ENCODE results near the gene SORCS3. TPM values are rescaled to one million over a fixed set of nuclear protein-coding genes. Genes with fewer than 3 reads are reported as not detected.

Gene SORCS3
- total and polyA plus RNA-seq, 7 donors, result 0.15 to 1.1 (median 0.33) TPM; not detected in 2

- no peak for DNase-seq
- intact Hi-C loops (cut with DNase I), result no loop called here
- H3K27ac ChIP-seq, result no peak overlapping the region
- no peak overlapping the region for H3K4me3 ChIP-seq
- H3K4me1 ChIP-seq, result no peaks in the 10 kb centered on the region
- H3K36me3 ChIP-seq, result no peaks in the 10 kb centered on the region
- no peaks in the 10 kb centered on the region for H3K9me3 ChIP-seq
- peaks cover 0 to 3% (median 0%) of the 10 kb centered on the region in 3 donors for H3K27me3 ChIP-seq
- 42 to 43% methylated on average over 2 of the region's 2 CpGs for WGBS, 2 donors
- TF ChIP-seq POLR2AphosphoS5 (IDR thresholded peaks at IDR 0.05) (no peak), POLR2A (IDR thresholded peaks at IDR 0.05) (no peak), CTCF (IDR thresholded peaks at IDR 0.05) (no peak)
Observed at GRCh38 chr10:104835422-104835821, 194.3 kb downstream of the SORCS3 start.

- WGBS, 2 donors, result 75 to 80% methylated on average over 3 of the region's 3 CpGs
Observed at GRCh38 chr10:104842704-104843103, 201.6 kb downstream of the SORCS3 start.

GRCh38 chr10:104844073-104844472 lies 203.0 kb downstream of the SORCS3 start:
- 75 to 78% methylated on average over 3 of the region's 3 CpGs for WGBS, 2 donors
- TF ChIP-seq EP300 (IDR thresholded peaks at IDR 0.05) (no peak), POLR2A (IDR thresholded peaks at IDR 0.05) (no peak), POLR2AphosphoS5 (IDR thresholded peaks at IDR 0.05) (no peak), CTCF (IDR thresholded peaks at IDR 0.05) (no peak)
- intact Hi-C loops (cut with DNase I), result no loop called here

More at GRCh38 chr10:104842704-104843103, 201.6 kb downstream of the SORCS3 start:
- H3K4me3 ChIP-seq, result no peak overlapping the region
- DNase-seq, result no peak
- no peaks in the 10 kb centered on the region for H3K27me3 ChIP-seq
- H3K36me3 ChIP-seq, result no peaks in the 10 kb centered on the region
- intact Hi-C loops (cut with DNase I), result no loop called here
- H3K4me1 ChIP-seq, result no peaks in the 10 kb centered on the region
- no peaks in the 10 kb centered on the region for H3K9me3 ChIP-seq
- H3K27ac ChIP-seq, result no peak overlapping the region
- no peak for TF ChIP-seq POLR2AphosphoS5 (IDR thresholded peaks at IDR 0.05)
- TF ChIP-seq POLR2A (IDR thresholded peaks at IDR 0.05), result no peak
- TF ChIP-seq CTCF (IDR thresholded peaks at IDR 0.05), result no peak
- no peak for TF ChIP-seq EP300 (IDR thresholded peaks at IDR 0.05)

DNA sequence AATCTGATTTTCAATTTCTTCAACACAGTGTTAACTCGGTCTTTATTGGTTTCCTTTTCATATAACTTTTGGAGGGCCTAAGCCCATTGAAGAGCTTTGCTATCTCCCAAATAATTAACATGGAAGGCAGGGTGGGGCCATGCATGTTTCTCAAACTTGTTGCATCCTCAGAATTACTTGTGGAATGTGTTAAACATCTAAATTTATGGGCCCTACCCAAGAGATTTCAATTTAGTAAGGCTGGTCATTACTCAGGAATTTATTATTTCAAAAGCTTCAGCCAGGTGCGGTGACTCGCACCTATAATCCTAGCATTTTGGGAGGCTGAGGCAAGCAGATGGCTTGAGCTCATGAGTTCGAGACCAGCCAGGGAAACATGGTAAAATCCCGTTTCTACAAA lies 208.9 kb downstream of the SORCS3 start:
- H3K9me3 ChIP-seq, result no peaks in the 10 kb centered on the region
- no peaks in the 10 kb centered on the region for H3K36me3 ChIP-seq
- H3K27me3 ChIP-seq, result no peaks in the 10 kb centered on the region
- no peak for DNase-seq
- no peak overlapping the region for H3K4me3 ChIP-seq
- intact Hi-C loops (cut with DNase I), result no loop called here
- WGBS, 2 donors, result 84 to 89% methylated on average over 5 of the region's 5 CpGs
- TF ChIP-seq POLR2A (IDR thresholded peaks at IDR 0.05) (no peak), EP300 (IDR thresholded peaks at IDR 0.05) (no peak), CTCF (IDR thresholded peaks at IDR 0.05) (no peak), POLR2AphosphoS5 (IDR thresholded peaks at IDR 0.05) (no peak)
- H3K4me1 ChIP-seq, result peaks cover 0 to 7% (median 0%) of the 10 kb centered on the region in 4 donors
- no peak overlapping the region for H3K27ac ChIP-seq

More at GRCh38 chr10:104844073-104844472, 203.0 kb downstream of the SORCS3 start:
- H3K9me3 ChIP-seq, result no peaks in the 10 kb centered on the region
- no peak overlapping the region for H3K4me3 ChIP-seq
- H3K27me3 ChIP-seq, result no peaks in the 10 kb centered on the region
- H3K4me1 ChIP-seq, result no peaks in the 10 kb centered on the region
- DNase-seq, result no peak
- H3K36me3 ChIP-seq, result no peaks in the 10 kb centered on the region
- no peak overlapping the region for H3K27ac ChIP-seq

DNA sequence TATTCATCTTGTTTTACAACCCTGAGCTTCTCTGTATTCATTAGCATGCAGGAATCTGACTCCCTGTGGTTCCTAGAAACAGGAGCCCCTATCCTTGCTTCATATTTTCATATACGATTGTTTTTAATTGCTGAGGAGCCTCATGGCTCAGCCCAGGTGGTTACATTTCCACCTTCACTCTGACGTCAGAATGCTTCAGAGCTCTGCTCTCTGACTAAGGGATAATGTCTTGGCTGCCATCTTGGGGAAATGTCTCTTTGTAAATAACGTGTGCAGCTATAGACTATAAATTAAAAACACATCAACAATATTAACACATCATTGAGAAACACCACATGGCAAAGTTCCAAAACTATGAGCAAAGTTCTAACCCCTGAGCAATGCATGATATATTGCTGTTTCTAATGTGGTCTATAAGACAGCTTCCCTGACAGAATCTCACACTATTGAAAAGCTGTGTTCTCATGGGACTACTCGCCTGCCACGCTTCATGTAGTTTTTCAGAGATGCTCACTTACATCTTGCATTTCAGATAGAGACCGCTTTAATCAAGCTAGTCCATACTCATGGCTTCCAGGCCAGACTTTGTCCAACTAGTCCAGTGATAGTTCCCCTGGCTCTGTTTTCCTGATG lies 227.0 kb downstream of the SORCS3 start:
- intact Hi-C loops (cut with DNase I), result no loop called here
- H3K27ac ChIP-seq, result no peak overlapping the region
- WGBS, 2 donors, result 68 to 77% methylated on average over 6 of the region's 6 CpGs
- H3K36me3 ChIP-seq, result no peaks in the 10 kb centered on the region
- H3K4me1 ChIP-seq, result no peaks in the 10 kb centered on the region
- TF ChIP-seq CTCF (IDR thresholded peaks at IDR 0.05) (no peak), POLR2A (IDR thresholded peaks at IDR 0.05) (no peak), EP300 (IDR thresholded peaks at IDR 0.05) (no peak), POLR2AphosphoS5 (IDR thresholded peaks at IDR 0.05) (no peak)
- no peak for DNase-seq
- H3K9me3 ChIP-seq, result no peaks in the 10 kb centered on the region
- H3K27me3 ChIP-seq, result no peaks in the 10 kb centered on the region
- H3K4me3 ChIP-seq, result no peak overlapping the region

Measured in sigmoid colon (tissue), 7 donors.